ENCODE data around the gene NMT1. TPM values are rescaled to one million over a fixed set of nuclear protein-coding genes. Genes with fewer than 3 reads are reported as not detected.

NMT1 gene
- total and polyA plus RNA-seq, 2 of the 13 experiments (the other 11 are each of a cell fraction or from before 2014, with no cell fraction given) = 75.7 to 142 TPM

GRCh38 chr17:45107293-45108010, 46.3 kb downstream of the NMT1 start:
- intact Hi-C loops (cut with micrococcal nuclease; ENCODE audit: unreplicated experiment) = no loop called here
- Histone ChIP-seq H3K9ac (ENCODE audit: insufficient read depth, low read depth, low read length) (no peak overlapping the region), H4K20me1 (ENCODE audit: insufficient read depth, low read length) (no peaks in the 10 kb centered on the region), H3K9me3 (ENCODE audit: low read length) (no peaks in the 10 kb centered on the region), H2AFZ (ENCODE audit: low read length) (no peak overlapping the region), H3K79me2 (ENCODE audit: insufficient read depth, low read length) (no peaks in the 10 kb centered on the region), H3K4me1 (ENCODE audit: insufficient read depth, low read length) (peaks cover 35% of the 10 kb centered on the region), H3K27ac (ENCODE audit: extremely low read length, insufficient read depth, low read length) (no peak overlapping the region), H3K36me3 (replicated peaks in 1 of 2; ENCODE audit: control insufficient read depth in 1 of 2, insufficient read depth in 2 of 2, low read length in 2 of 2) (peaks cover 41 to 58% of the 10 kb centered on the region in 2 experiments), H3K4me3 (replicated peaks in 1 of 3; ENCODE audit: insufficient read depth in 1 of 3, low read depth in 2 of 3, low read length in 3 of 3) (no peak overlapping the region), H3K4me2 (ENCODE audit: low read depth, low read length) (no peak overlapping the region), H3K27me3 (ENCODE audit: control insufficient read depth in 1 of 2, insufficient read depth in 2 of 2, low read length in 2 of 2) (no peaks in the 10 kb centered on the region)
- BruUV-seq (replicated peaks) = no TSS peak
- ATAC-seq (no peak), FAIRE-seq (no peak), DNase-seq (ENCODE audit: low spot score) (no peak)
- TF ChIP-seq POLR2AphosphoS5 (IDR thresholded peaks at IDR 0.05; ENCODE audit: low read depth, low read length) = no peak
- TF ChIP-seq POLR2AphosphoS2 (IDR thresholded peaks at IDR 0.05; ENCODE audit: low read depth, low read length) = 0 out of 2 replicates have a peak, but pooled peaks have one; percentile 5
- no peak for TF ChIP-seq GLI4 (CRISPR knock-in tag; IDR thresholded peaks at IDR 0.05; ENCODE audit: borderline replicate concordance)
- 0 out of 2 replicates have a peak, but pooled peaks have one; percentile 22 for TF ChIP-seq ZNF891 (CRISPR knock-in tag; IDR thresholded peaks at IDR 0.05)
- peak; percentile 39 for TF ChIP-seq AGO2 (optimal IDR thresholded peaks at IDR 0.05; ENCODE audit: low read depth, low read length)
- ChIA-PET POLR2A (interaction anchor here (2.4 kb wide), 1 partner anchor 17 kb away, joined by 14 read pairs; no protein-coding TSS in a partner anchor), CTCF (ENCODE audit: low intra/inter-chr PET ratio, low total read pairs) (interaction anchor here (1.9 kb wide), 1 partner anchor 25 kb away, joined by 12 read pairs; the partner anchor contains the start of gene PLCD3)
- in situ Hi-C loops (cut with HindIII; ENCODE audit: extremely low pct_ligation_motif_present, low pct_unique_long_range_greater_than_20kb) = loop anchor here (10.0 kb wide), 1 partner anchor 183 kb away; no protein-coding TSS in a partner anchor
- WGBS (ENCODE audit: low lambda C conversion rate) = 95% methylated on average over 12 of the region's 13 CpGs

- no peak overlapping the region for H3K27ac ChIP-seq (ENCODE audit: extremely low read length, insufficient read depth, low read length)
- FAIRE-seq (no peak), DNase-seq (ENCODE audit: low spot score) (no peak), ATAC-seq (no peak; the same call in 2 of the 3 replicates)
- 74% methylated on average over 8 of the region's 9 CpGs for WGBS (ENCODE audit: low lambda C conversion rate)
- CTCF ChIA-PET (ENCODE audit: low intra/inter-chr PET ratio, low total read pairs) = interaction anchor here (1.9 kb wide), 1 partner anchor 25 kb away, joined by 12 read pairs; the partner anchor contains the start of gene PLCD3
- H2AFZ ChIP-seq (ENCODE audit: low read length) = no peak overlapping the region
- peaks cover 36% of the 10 kb centered on the region for H3K4me1 ChIP-seq (ENCODE audit: insufficient read depth, low read length)
- H3K4me3 ChIP-seq (replicated peaks in 1 of 3; ENCODE audit: insufficient read depth in 1 of 3, low read depth in 2 of 3, low read length in 3 of 3) = no peak overlapping the region
- H4K20me1 ChIP-seq (ENCODE audit: insufficient read depth, low read length) = no peaks in the 10 kb centered on the region
- H3K4me2 ChIP-seq (ENCODE audit: low read depth, low read length) = no peak overlapping the region
- no peaks in the 10 kb centered on the region for H3K9me3 ChIP-seq (ENCODE audit: low read length)
- H3K27me3 ChIP-seq (ENCODE audit: control insufficient read depth in 1 of 2, insufficient read depth in 2 of 2, low read length in 2 of 2) = no peaks in the 10 kb centered on the region
- peaks cover 37 to 52% of the 10 kb centered on the region in 2 experiments for H3K36me3 ChIP-seq (replicated peaks in 1 of 2; ENCODE audit: control insufficient read depth in 1 of 2, insufficient read depth in 2 of 2, low read length in 2 of 2)
- no peaks in the 10 kb centered on the region for H3K79me2 ChIP-seq (ENCODE audit: insufficient read depth, low read length)
- intact Hi-C loops (cut with micrococcal nuclease; ENCODE audit: unreplicated experiment) (no loop called here), in situ Hi-C loops (cut with HindIII; ENCODE audit: extremely low pct_ligation_motif_present, low pct_unique_long_range_greater_than_20kb) (loop anchor here (10.0 kb wide), 1 partner anchor 183 kb away; no protein-coding TSS in a partner anchor)
- TF ChIP-seq MAFG (CRISPR knock-in tag; IDR thresholded peaks at IDR 0.05) = no peak
- TF ChIP-seq ZNF510 (CRISPR knock-in tag; IDR thresholded peaks at IDR 0.05; ENCODE audit: low read depth) = no peak
- no peak for TF ChIP-seq CBX2 (IDR thresholded peaks at IDR 0.05; ENCODE audit: low read depth, low read length)
- no peak for TF ChIP-seq CBX2 (CRISPR knock-in tag; IDR thresholded peaks at IDR 0.05; ENCODE audit: low read depth)
- no peak for TF ChIP-seq ZFYVE20 (CRISPR knock-in tag; IDR thresholded peaks at IDR 0.05; ENCODE audit: borderline replicate concordance, low read depth)
- 0 out of 2 replicates have a peak, but pooled peaks have one; percentile 13 for TF ChIP-seq POLR2AphosphoS2 (IDR thresholded peaks at IDR 0.05; ENCODE audit: low read depth, low read length)
- no peak for TF ChIP-seq ZNF263 (CRISPR knock-in tag; IDR thresholded peaks at IDR 0.05)
- TF ChIP-seq RXRB (CRISPR knock-in tag; IDR thresholded peaks at IDR 0.05; ENCODE audit: borderline replicate concordance) = no peak
- H3K9ac ChIP-seq (ENCODE audit: insufficient read depth, low read depth, low read length) = no peak overlapping the region
- POLR2A ChIA-PET = interaction anchor here (1.1 to 2.4 kb wide), 3 partner anchors 9 to 22 kb away, joined by 3 to 14 read pairs (median 14); no protein-coding TSS in a partner anchor
- no TSS peak for BruUV-seq (replicated peaks)
Observed at GRCh38 chr17:45108051-45108450, 46.9 kb downstream of the NMT1 start.

Data from HepG2 (cell line).